ENCODE data around the gene POLR1E.

The POLR1E gene

DNA sequence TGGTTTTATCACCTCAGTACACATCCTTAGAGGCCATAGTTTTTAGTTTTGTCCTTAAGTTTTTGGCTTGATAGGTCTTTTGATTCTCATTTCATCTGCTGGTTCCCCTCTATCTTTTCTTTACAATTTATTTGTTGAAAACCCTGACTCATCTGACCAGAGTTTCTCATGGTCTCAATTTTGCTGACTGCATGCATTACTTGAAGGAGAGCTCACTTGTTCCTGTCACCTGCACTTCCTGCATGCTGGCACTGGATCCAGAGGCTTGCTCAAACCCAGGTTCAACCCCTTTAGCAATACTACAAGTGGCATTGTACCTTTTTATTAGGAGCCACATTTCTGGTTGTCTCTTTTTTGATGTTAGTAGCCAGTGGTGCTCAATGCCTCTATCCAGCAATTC, 63.8 kb downstream of the POLR1E start:
- no peak for DNase-seq (ENCODE audit: low read depth)
- TF ChIP-seq CTCF (IDR thresholded peaks at IDR 0.05; ENCODE audit: control insufficient read depth, extremely low read depth, insufficient read depth), result no peak
- no peak overlapping the region for H3K4me3 ChIP-seq (ENCODE audit: low read depth, low read length)

- H3K4me3 ChIP-seq (ENCODE audit: low read depth, low read length), result no peak overlapping the region
- TF ChIP-seq CTCF (IDR thresholded peaks at IDR 0.05; ENCODE audit: control insufficient read depth, extremely low read depth, insufficient read depth), result no peak
- no peak for DNase-seq (ENCODE audit: low read depth)
Measured at GRCh38 chr9:37550781-37551180, 65.0 kb downstream of the POLR1E start.

DNA sequence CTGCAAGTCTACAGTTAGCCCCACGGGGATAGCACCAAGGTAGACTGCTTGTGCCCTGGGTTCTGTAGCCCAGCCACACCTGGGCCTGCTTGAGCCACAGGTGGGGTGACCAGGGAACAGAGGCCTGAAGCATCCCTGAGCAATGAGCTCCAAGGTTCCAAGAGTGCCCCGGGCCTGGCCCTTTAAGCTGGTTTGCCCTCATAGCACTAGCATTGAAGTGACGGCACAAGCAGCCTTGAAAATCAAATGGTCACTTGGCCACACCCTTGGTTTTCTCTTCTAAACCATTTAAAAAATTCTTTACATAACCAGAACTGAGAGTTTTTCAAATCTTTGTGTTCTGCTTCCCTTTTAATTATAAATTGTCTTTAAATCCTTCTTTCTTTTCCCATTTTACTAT, 65.7 kb downstream of the POLR1E start:
- H3K4me3 ChIP-seq (ENCODE audit: low read depth, low read length), result no peak overlapping the region
- TF ChIP-seq CTCF (IDR thresholded peaks at IDR 0.05; ENCODE audit: control insufficient read depth, extremely low read depth, insufficient read depth), result no peak
- DNase-seq (ENCODE audit: low read depth), result no peak

- no peak for DNase-seq (ENCODE audit: low read depth)
- no peak overlapping the region for H3K4me3 ChIP-seq (ENCODE audit: low read depth, low read length)
- no peak for TF ChIP-seq CTCF (IDR thresholded peaks at IDR 0.05; ENCODE audit: control insufficient read depth, extremely low read depth, insufficient read depth)
Measured at GRCh38 chr9:37551888-37552287, 66.1 kb downstream of the POLR1E start.
